ENCODE results near the gene CLK4. TPM values are rescaled to one million over a fixed set of nuclear protein-coding genes. Genes with fewer than 3 reads are reported as not detected.

CLK4 gene
- total RNA-seq, 6 experiments from 2014 or later, result 10.8 to 19.1 (median 11.7) TPM

DNA sequence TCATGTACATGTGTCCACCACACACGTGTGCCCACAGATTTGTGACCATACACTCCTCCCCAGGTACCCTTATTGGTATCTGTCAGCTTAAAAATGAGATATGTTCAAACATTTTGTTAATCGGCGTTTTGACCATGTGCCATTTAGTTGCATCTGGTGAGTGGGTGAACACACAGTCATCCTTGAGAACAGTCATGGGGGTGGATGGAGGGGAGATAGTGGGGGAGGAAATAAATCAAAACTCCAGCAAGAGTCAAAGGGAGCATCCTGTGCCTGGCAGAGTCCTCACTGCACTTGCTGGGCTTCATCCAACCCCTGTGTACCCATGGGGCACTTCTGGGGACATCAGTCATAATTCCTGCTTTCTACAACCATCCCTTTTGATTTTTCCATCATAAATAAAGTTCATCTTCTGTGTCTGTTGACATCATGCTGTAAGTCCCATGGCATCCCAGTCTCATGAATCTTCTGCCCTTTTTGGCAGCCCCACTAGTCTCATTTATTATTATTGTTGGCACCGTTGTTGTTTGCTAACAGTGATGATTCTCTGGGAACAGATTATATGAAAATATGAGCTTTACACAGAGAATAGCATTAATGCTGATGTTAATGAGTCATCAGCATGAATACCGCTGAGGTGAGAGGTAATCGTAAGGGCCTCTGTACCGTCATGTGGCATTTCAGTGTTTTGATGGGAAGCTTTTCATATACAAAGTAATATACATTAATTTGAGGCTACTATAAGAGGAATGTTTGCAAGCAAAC is 24.4 kb upstream of the CLK4 start:
- DNase-seq (no peak), ATAC-seq (no peak)

DNA sequence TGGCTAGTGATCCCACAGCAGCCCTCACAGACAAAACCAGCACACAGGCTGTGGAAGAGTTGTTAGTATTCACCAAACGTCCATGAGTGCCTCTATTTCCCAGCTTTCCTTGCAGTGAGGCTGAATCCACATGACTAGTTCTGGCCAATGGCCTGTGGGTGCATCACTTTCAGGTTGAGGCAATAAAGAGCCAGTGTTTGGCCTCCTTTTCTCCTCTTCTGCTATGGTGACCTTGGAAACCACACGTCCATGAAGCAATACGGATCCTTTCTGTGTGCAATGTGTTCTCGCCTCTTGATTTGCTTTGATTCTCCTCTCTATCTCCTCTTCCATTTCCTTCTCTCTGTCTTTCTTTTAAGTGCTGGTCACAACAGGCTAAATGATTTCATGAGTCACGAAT is 23.4 kb upstream of the CLK4 start:
- TF ChIP-seq POLR2A (IDR thresholded peaks at IDR 0.05), result no peak
- TF ChIP-seq, protein P1, sequence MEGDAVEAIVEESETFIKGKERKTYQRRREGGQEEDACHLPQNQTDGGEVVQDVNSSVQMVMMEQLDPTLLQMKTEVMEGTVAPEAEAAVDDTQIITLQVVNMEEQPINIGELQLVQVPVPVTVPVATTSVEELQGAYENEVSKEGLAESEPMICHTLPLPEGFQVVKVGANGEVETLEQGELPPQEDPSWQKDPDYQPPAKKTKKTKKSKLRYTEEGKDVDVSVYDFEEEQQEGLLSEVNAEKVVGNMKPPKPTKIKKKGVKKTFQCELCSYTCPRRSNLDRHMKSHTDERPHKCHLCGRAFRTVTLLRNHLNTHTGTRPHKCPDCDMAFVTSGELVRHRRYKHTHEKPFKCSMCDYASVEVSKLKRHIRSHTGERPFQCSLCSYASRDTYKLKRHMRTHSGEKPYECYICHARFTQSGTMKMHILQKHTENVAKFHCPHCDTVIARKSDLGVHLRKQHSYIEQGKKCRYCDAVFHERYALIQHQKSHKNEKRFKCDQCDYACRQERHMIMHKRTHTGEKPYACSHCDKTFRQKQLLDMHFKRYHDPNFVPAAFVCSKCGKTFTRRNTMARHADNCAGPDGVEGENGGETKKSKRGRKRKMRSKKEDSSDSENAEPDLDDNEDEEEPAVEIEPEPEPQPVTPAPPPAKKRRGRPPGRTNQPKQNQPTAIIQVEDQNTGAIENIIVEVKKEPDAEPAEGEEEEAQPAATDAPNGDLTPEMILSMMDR (IDR thresholded peaks at IDR 0.05), result no peak
- no peak for ATAC-seq
- 35% methylated on average over 5 of the region's 5 CpGs for WGBS (ENCODE audit: insufficient coverage, low coverage, low lambda C conversion rate, missing lambda C conversion rate)
- Histone ChIP-seq H3K4me1 (no peaks in the 10 kb centered on the region), H3K36me3 (no peaks in the 10 kb centered on the region), H3K27me3 (no peaks in the 10 kb centered on the region), H3K4me3 (no peak overlapping the region), H3K27ac (no peak overlapping the region), H3K9me3 (no peaks in the 10 kb centered on the region)
- intact Hi-C loops (cut with DNase I), result no loop called here
- DNase-seq, result no peak

More for the DNA sequence above, 24.4 kb upstream of the CLK4 start:
- Histone ChIP-seq H3K4me3 (no peak overlapping the region), H3K27me3 (no peaks in the 10 kb centered on the region), H3K27ac (no peak overlapping the region), H3K4me1 (no peaks in the 10 kb centered on the region), H3K9me3 (no peaks in the 10 kb centered on the region), H3K36me3 (no peaks in the 10 kb centered on the region)
- intact Hi-C loops (cut with DNase I), result no loop called here
- WGBS (ENCODE audit: insufficient coverage, low coverage, low lambda C conversion rate, missing lambda C conversion rate), result 67% methylated on average over 7 of the region's 7 CpGs
- no peak for TF ChIP-seq POLR2A (IDR thresholded peaks at IDR 0.05)
- TF ChIP-seq, protein P1 (IDR thresholded peaks at IDR 0.05), result no peak

DNA sequence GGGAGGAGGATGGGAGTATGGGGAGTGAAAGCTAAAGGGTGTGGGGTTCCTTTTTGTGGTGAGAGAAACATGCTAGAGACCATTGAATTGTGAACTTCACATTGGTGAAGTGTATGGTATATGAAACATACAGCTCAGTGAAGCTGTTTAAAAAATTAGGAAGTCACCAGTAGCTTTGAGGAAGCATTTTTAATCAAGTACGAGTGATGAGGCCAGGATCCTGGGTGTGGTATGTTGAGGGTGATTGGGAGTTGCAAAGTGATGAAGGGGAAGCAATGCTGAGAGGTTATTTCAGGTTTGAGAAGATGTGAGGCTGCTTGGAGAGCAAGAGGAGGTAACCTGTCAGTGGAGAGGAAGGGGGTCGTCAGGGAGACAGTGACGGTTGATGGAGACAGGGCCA is 22.7 kb upstream of the CLK4 start:
- Histone ChIP-seq H3K9me3 (no peaks in the 10 kb centered on the region), H3K27me3 (no peaks in the 10 kb centered on the region), H3K36me3 (no peaks in the 10 kb centered on the region), H3K4me3 (no peak overlapping the region), H3K27ac (no peak overlapping the region), H3K4me1 (no peaks in the 10 kb centered on the region)
- ATAC-seq (no peak), DNase-seq (no peak)
- intact Hi-C loops (cut with DNase I), result no loop called here
- WGBS (ENCODE audit: insufficient coverage, low coverage, low lambda C conversion rate, missing lambda C conversion rate), result 48% methylated on average over 3 of the region's 3 CpGs
- no peak for TF ChIP-seq POLR2A (IDR thresholded peaks at IDR 0.05)
- TF ChIP-seq, protein P1 (IDR thresholded peaks at IDR 0.05), result no peak

DNA sequence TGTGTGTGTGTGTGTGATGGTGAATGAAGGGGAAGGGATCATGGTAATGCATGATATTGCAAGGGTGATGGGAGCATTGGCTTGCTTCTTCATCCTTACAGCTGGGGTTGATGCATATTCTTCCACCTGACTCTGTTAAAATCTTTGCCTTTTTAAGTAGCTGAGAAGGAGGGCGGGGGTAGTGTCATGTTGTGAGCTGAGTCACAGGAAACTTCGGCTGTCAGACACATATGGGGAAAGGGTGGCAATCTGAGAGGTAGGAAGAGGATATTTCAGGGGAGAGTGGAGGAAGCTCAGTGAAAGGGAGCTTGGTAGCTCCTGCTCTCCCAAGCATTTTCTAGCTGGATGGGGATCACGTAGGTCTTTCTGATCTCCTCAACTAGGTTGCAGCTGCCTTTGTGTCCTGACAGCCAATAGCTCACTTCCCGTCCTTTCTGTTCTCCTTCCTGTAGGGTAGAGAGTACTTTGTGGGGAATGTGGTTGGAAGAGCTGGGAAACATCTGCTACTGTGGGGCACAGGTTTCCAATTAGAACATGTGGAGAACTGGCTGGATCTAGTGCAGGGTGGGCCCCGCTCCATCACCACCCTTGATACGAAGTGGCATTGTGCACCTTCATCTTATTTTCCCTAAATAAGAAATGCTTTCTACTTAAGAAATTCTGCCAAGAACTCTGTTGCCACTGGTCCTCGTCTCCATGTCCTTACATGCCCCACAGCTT is 18.1 kb upstream of the CLK4 start:
- no peak overlapping the region for H3K4me3 ChIP-seq
- peak in 1 of 3 donors; percentile 14 for DNase-seq
- TF ChIP-seq, protein P1 (IDR thresholded peaks at IDR 0.05), result no peak
- TF ChIP-seq POLR2A (IDR thresholded peaks at IDR 0.05), result no peak
- no peaks in the 10 kb centered on the region for H3K9me3 ChIP-seq
- no peaks in the 10 kb centered on the region for H3K27me3 ChIP-seq
- H3K27ac ChIP-seq, result no peak overlapping the region
- H3K36me3 ChIP-seq, result no peaks in the 10 kb centered on the region
- intact Hi-C loops (cut with DNase I), result no loop called here
- no peaks in the 10 kb centered on the region for H3K4me1 ChIP-seq
- no peak for ATAC-seq
- WGBS (ENCODE audit: insufficient coverage, low coverage, low lambda C conversion rate, missing lambda C conversion rate), result 61% methylated on average over 4 of the region's 7 CpGs
